Erythroblast (primary cell): Measurements from ENCODE around the gene LRRC3B.

Source experiments
- GATA1 ChIP-seq: IDR thresholded peaks from 2 replicates; pipeline ENCODE4 v1.6.1; 2011; ENCODE audit warnings: low read depth, mild to moderate bottlenecking, control low read depth, low read length, moderate library complexity
- POLR2A ChIP-seq: IDR thresholded peaks from 2 replicates; pipeline ENCODE4 v1.6.1; 2011; ENCODE audit warnings: mild to moderate bottlenecking, low read length

DNA sequence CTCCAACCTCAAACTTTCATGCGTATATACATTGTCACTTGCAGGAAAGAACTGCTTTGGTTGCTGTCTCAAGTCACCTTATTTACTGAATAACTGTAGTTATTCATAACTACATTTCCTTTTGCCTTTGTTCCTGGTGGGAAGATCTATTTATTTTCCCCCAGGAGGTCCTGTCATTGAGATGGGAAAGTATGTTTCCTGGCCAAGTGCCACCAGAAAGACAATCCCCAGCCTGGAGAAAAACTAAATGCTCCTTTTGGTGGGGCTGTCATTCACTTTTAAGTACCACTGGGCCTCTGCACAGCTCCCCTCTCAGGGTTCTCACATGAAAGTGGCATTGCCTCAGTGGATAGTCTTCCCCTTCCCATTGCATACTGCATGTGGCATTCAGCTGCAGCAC is 59.8 kb downstream of the LRRC3B start:
- no peak for TF ChIP-seq POLR2A
- no peak for TF ChIP-seq GATA1
